GM12872 (cell line): ENCODE data around the gene CEACAM16.

Experiments
- CTCF ChIP-seq: IDR thresholded peaks from 3 replicates; pipeline ENCODE4 v1.5.1; 2011; ENCODE audit warnings: low read depth, mild to moderate bottlenecking, low read length, moderate library complexity; ENCODE audit not compliant: insufficient read depth

CEACAM16 gene

GRCh38 chr19:44742330-44743061 is 43.5 kb downstream of the CEACAM16 start:
- no peak for TF ChIP-seq CTCF

GRCh38 chr19:44744871-44745332 is 46.0 kb downstream of the CEACAM16 start:
- no peak for TF ChIP-seq CTCF

- TF ChIP-seq CTCF: no peak
These were observed 46.4 kb downstream of the CEACAM16 start for GRCh38 chr19:44745341-44745831.

GRCh38 chr19:44745887-44746600 is 47.1 kb downstream of the CEACAM16 start:
- no peak for TF ChIP-seq CTCF

GRCh38 chr19:44746616-44746945 is 47.6 kb downstream of the CEACAM16 start:
- TF ChIP-seq CTCF: no peak

- no peak for TF ChIP-seq CTCF
These were observed 48.2 kb downstream of the CEACAM16 start for GRCh38 chr19:44746946-44747738.
